Measurements from ENCODE around the gene ZNF860.

The ZNF860 gene

GRCh38 chr3:31959951-31960792 is 21.4 kb upstream of the ZNF860 start:
- DNase-seq: peak; percentile 62
- Histone ChIP-seq H3K4me3 (ENCODE audit: insufficient read depth in 1 of 2, low read depth in 1 of 2, low read length in 2 of 2) (peak overlapping the region in 1 of 2 experiments; percentile 68), H2BK15ac (ENCODE audit: low read depth, poor library complexity, severe bottlenecking) (no peak overlapping the region), H3K4me1 (ENCODE audit: control insufficient read depth, insufficient read depth, low read depth, low read length) (peaks cover 5% of the 10 kb centered on the region), H3K4me2 (ENCODE audit: low read length, poor library complexity, severe bottlenecking) (no peak overlapping the region), H4K91ac (ENCODE audit: low read length) (no peak overlapping the region), H3K23ac (ENCODE audit: low read length in 2 of 2) (no peak overlapping the region), H3K9me3 (ENCODE audit: control insufficient read depth, low read length) (peaks cover 9% of the 10 kb centered on the region), H3K27ac (ENCODE audit: low read length, poor library complexity, severe bottlenecking) (peak overlapping the region; percentile 51), H2BK5ac (ENCODE audit: low read depth, low read length, poor library complexity, severe bottlenecking) (no peak overlapping the region), H2BK12ac (ENCODE audit: low read length in 2 of 2) (peak overlapping the region in 1 of 2 experiments; percentile 65), H3K18ac (ENCODE audit: low read depth in 1 of 2, low read length in 2 of 2) (peak overlapping the region in 1 of 2 experiments; percentile 75), H2AFZ (ENCODE audit: low read depth, low read length) (no peak overlapping the region), H3K4ac (ENCODE audit: low read depth in 1 of 2, low read length in 2 of 2) (peak overlapping the region in 1 of 2 experiments; percentile 56), H3K36me3 (ENCODE audit: control insufficient read depth in 1 of 2, insufficient read depth in 2 of 2, low read depth in 1 of 2, low read length in 2 of 2) (no peaks in the 10 kb centered on the region), H3K27me3 (ENCODE audit: control insufficient read depth in 1 of 2, insufficient read depth in 1 of 2, low read length in 2 of 2) (no peaks in the 10 kb centered on the region), H3K9ac (ENCODE audit: low read length) (peak overlapping the region; percentile 89), H2AK5ac (ENCODE audit: low read length, severe bottlenecking) (peak overlapping the region; percentile 58), H3K14ac (ENCODE audit: low read length in 2 of 2) (no peak overlapping the region), H3K79me1 (replicated peaks; ENCODE audit: low read length, poor library complexity, severe bottlenecking) (peaks cover 28% of the 10 kb centered on the region), H4K8ac (ENCODE audit: low read length) (no peak overlapping the region), H2BK120ac (ENCODE audit: low read depth, low read length) (no peak overlapping the region)
- WGBS: 44% methylated on average over 6 of the region's 7 CpGs

GRCh38 chr3:31960793-31961431 is 20.6 kb upstream of the ZNF860 start:
- Histone ChIP-seq H2AFZ (ENCODE audit: low read depth, low read length) (no peak overlapping the region), H3K27ac (ENCODE audit: low read length, poor library complexity, severe bottlenecking) (peak overlapping the region; percentile 51), H3K9ac (ENCODE audit: low read length) (peak overlapping the region; percentile 89), H2BK12ac (ENCODE audit: low read length in 2 of 2) (peak overlapping the region in 1 of 2 experiments; percentile 65), H2BK15ac (ENCODE audit: low read depth, poor library complexity, severe bottlenecking) (no peak overlapping the region), H3K23ac (ENCODE audit: low read length in 2 of 2) (peak overlapping the region in 1 of 2 experiments; percentile 93), H3K18ac (ENCODE audit: low read depth in 1 of 2, low read length in 2 of 2) (peak overlapping the region in 1 of 2 experiments; percentile 82), H2AK5ac (ENCODE audit: low read length, severe bottlenecking) (peak overlapping the region; percentile 58), H3K79me1 (replicated peaks; ENCODE audit: low read length, poor library complexity, severe bottlenecking) (peaks cover 22% of the 10 kb centered on the region), H3K4me1 (ENCODE audit: control insufficient read depth, insufficient read depth, low read depth, low read length) (peaks cover 5% of the 10 kb centered on the region), H3K4me3 (ENCODE audit: insufficient read depth in 1 of 2, low read depth in 1 of 2, low read length in 2 of 2) (no peak overlapping the region), H4K8ac (ENCODE audit: low read length) (no peak overlapping the region), H2BK120ac (ENCODE audit: low read depth, low read length) (no peak overlapping the region), H2BK5ac (ENCODE audit: low read depth, low read length, poor library complexity, severe bottlenecking) (no peak overlapping the region), H3K36me3 (ENCODE audit: control insufficient read depth in 1 of 2, insufficient read depth in 2 of 2, low read depth in 1 of 2, low read length in 2 of 2) (no peaks in the 10 kb centered on the region), H3K27me3 (ENCODE audit: control insufficient read depth in 1 of 2, insufficient read depth in 1 of 2, low read length in 2 of 2) (no peaks in the 10 kb centered on the region), H4K91ac (ENCODE audit: low read length) (no peak overlapping the region), H3K14ac (ENCODE audit: low read length in 2 of 2) (no peak overlapping the region), H3K4ac (ENCODE audit: low read depth in 1 of 2, low read length in 2 of 2) (peak overlapping the region in 1 of 2 experiments; percentile 56), H3K4me2 (ENCODE audit: low read length, poor library complexity, severe bottlenecking) (no peak overlapping the region), H3K9me3 (ENCODE audit: control insufficient read depth, low read length) (peaks cover 2% of the 10 kb centered on the region)
- no peak for DNase-seq
- 32% methylated on average over 2 of the region's 4 CpGs for WGBS

- Histone ChIP-seq H2BK12ac (ENCODE audit: low read length in 2 of 2) (peak overlapping the region in 1 of 2 experiments; percentile 66), H3K4me2 (ENCODE audit: low read length, poor library complexity, severe bottlenecking) (no peak overlapping the region), H2BK15ac (ENCODE audit: low read depth, poor library complexity, severe bottlenecking) (no peak overlapping the region), H2BK5ac (ENCODE audit: low read depth, low read length, poor library complexity, severe bottlenecking) (no peak overlapping the region), H3K9me3 (ENCODE audit: control insufficient read depth, low read length) (no peaks in the 10 kb centered on the region), H3K23ac (ENCODE audit: low read length in 2 of 2) (no peak overlapping the region), H2AFZ (ENCODE audit: low read depth, low read length) (no peak overlapping the region), H3K36me3 (ENCODE audit: control insufficient read depth in 1 of 2, insufficient read depth in 2 of 2, low read depth in 1 of 2, low read length in 2 of 2) (no peaks in the 10 kb centered on the region), H3K9ac (ENCODE audit: low read length) (no peak overlapping the region), H3K27me3 (ENCODE audit: control insufficient read depth in 1 of 2, insufficient read depth in 1 of 2, low read length in 2 of 2) (no peaks in the 10 kb centered on the region), H2AK5ac (ENCODE audit: low read length, severe bottlenecking) (peak overlapping the region; percentile 53), H3K14ac (ENCODE audit: low read length in 2 of 2) (no peak overlapping the region), H2BK120ac (ENCODE audit: low read depth, low read length) (no peak overlapping the region), H4K8ac (ENCODE audit: low read length) (peak overlapping the region; percentile 27), H3K4me1 (ENCODE audit: control insufficient read depth, insufficient read depth, low read depth, low read length) (peaks cover 6% of the 10 kb centered on the region), H3K27ac (ENCODE audit: low read length, poor library complexity, severe bottlenecking) (no peak overlapping the region), H3K79me1 (replicated peaks; ENCODE audit: low read length, poor library complexity, severe bottlenecking) (peaks cover 16% of the 10 kb centered on the region), H3K18ac (ENCODE audit: low read depth in 1 of 2, low read length in 2 of 2) (peak overlapping the region; percentile 13 to 88), H3K4me3 (ENCODE audit: insufficient read depth in 1 of 2, low read depth in 1 of 2, low read length in 2 of 2) (no peak overlapping the region), H3K4ac (ENCODE audit: low read depth in 1 of 2, low read length in 2 of 2) (no peak overlapping the region), H4K91ac (ENCODE audit: low read length) (no peak overlapping the region)
- peak; percentile 49 for DNase-seq
- 81% methylated on average over 2 of the region's 2 CpGs for WGBS
Measured at GRCh38 chr3:31962801-31963205, 18.7 kb upstream of the ZNF860 start.

GRCh38 chr3:31966978-31967591 is 14.5 kb upstream of the ZNF860 start:
- Histone ChIP-seq H3K36me3 (ENCODE audit: control insufficient read depth in 1 of 2, insufficient read depth in 2 of 2, low read depth in 1 of 2, low read length in 2 of 2) (no peaks in the 10 kb centered on the region), H3K18ac (ENCODE audit: low read depth in 1 of 2, low read length in 2 of 2) (peak overlapping the region; percentile 54 to 73), H2BK5ac (ENCODE audit: low read depth, low read length, poor library complexity, severe bottlenecking) (peak overlapping the region; percentile 82), H3K27ac (ENCODE audit: low read length, poor library complexity, severe bottlenecking) (peak overlapping the region; percentile 93), H2AK5ac (ENCODE audit: low read length, severe bottlenecking) (peak overlapping the region; percentile 85), H3K27me3 (ENCODE audit: control insufficient read depth in 1 of 2, insufficient read depth in 1 of 2, low read length in 2 of 2) (peaks cover 0 to 4% of the 10 kb centered on the region in 2 experiments), H2AFZ (ENCODE audit: low read depth, low read length) (no peak overlapping the region), H3K79me1 (replicated peaks; ENCODE audit: low read length, poor library complexity, severe bottlenecking) (peaks cover 23% of the 10 kb centered on the region), H3K14ac (ENCODE audit: low read length in 2 of 2) (no peak overlapping the region), H3K4ac (ENCODE audit: low read depth in 1 of 2, low read length in 2 of 2) (peak overlapping the region in 1 of 2 experiments; percentile 97), H3K4me2 (ENCODE audit: low read length, poor library complexity, severe bottlenecking) (no peak overlapping the region), H2BK15ac (ENCODE audit: low read depth, poor library complexity, severe bottlenecking) (peak overlapping the region; percentile 80), H2BK12ac (ENCODE audit: low read length in 2 of 2) (peak overlapping the region in 1 of 2 experiments; percentile 77), H3K4me3 (ENCODE audit: insufficient read depth in 1 of 2, low read depth in 1 of 2, low read length in 2 of 2) (no peak overlapping the region), H3K9ac (ENCODE audit: low read length) (no peak overlapping the region), H3K9me3 (ENCODE audit: control insufficient read depth, low read length) (no peaks in the 10 kb centered on the region), H2BK120ac (ENCODE audit: low read depth, low read length) (peak overlapping the region; percentile 19), H4K91ac (ENCODE audit: low read length) (peak overlapping the region; percentile 61), H3K4me1 (ENCODE audit: control insufficient read depth, insufficient read depth, low read depth, low read length) (peaks cover 9% of the 10 kb centered on the region), H3K23ac (ENCODE audit: low read length in 2 of 2) (no peak overlapping the region), H4K8ac (ENCODE audit: low read length) (peak overlapping the region; percentile 75)
- no peak for DNase-seq
- 71% methylated on average over 2 of the region's 4 CpGs for WGBS

All from mesenchymal stem cell (in vitro differentiated cells and primary cell).